Lower leg skin (tissue), 4 donors: ENCODE measurements around the gene HK3. TPM values are rescaled to one million over a fixed set of nuclear protein-coding genes. Genes with fewer than 3 reads are reported as not detected.

Experiments used
- DNase-seq, 2 donors: peaks; one replicate each; pipeline ENCODE4 v3.0.0-alpha.2; 2019; ENCODE audit warnings: low spot score in 2 of 2
- H3K4me3 ChIP-seq: fragments of 200-600 bp; sonication (generic); 2 replicates; pipeline ENCODE4 v1.5.1; 2017; ENCODE audit warnings: mild to moderate bottlenecking, low read depth; ENCODE audit not compliant: poor library complexity, severe bottlenecking
- CTCF ChIP-seq, 3 donors: fragments of 450-650 bp; IDR thresholded peaks; one replicate each; pipeline ENCODE4 v1.5.1; 2016; ENCODE audit warnings: antibody characterized with exemption in 3 of 3, mild to moderate bottlenecking in 3 of 3, moderate library complexity in 2 of 3
- POLR2A ChIP-seq, 2 donors: fragments of 450-650 bp; IDR thresholded peaks; one replicate each; pipeline ENCODE4 v1.6.1; 2016 to 2017; ENCODE audit warnings: antibody characterized with exemption in 2 of 2, mild to moderate bottlenecking in 1 of 2, moderate library complexity in 1 of 2
- WGBS, 2 donors: methylation state at CpG; one replicate each; pipeline ENCODE4 v1.1.5; 2018; 5-methylcytosine and 5-hydroxymethylcytosine counted together
- intact Hi-C: fragments of 100-400 bp; cut with DNase I; formaldehyde crosslinking; loops from one replicate; pipeline ENCODE4 v1.15.0; 2023; ENCODE audit warnings: low total_unique reads
- total RNA-seq, 4 donors: library from RNA; depleted of rRNA; stranded (reverse); fragments of >200 nt; gene quantifications; one replicate each; pipeline ENCODE4 v1.1.0, GENCODE V29; 2016

HK3 gene
- total RNA-seq, 4 donors from 2014 or later, result 0.32 to 1.7 (median 0.76) TPM

- 46 to 56% methylated on average over 16 to 17 of the region's 17 CpGs for WGBS, 2 donors
- no peak overlapping the region for H3K4me3 ChIP-seq
- no peak for DNase-seq
- TF ChIP-seq POLR2A (IDR thresholded peaks at IDR 0.05) (no peak), CTCF (IDR thresholded peaks at IDR 0.05) (no peak)
- intact Hi-C loops, result no loop called here
Observed at GRCh38 chr5:176851871-176852658, 47.1 kb downstream of the HK3 start.

GRCh38 chr5:176851380-176851779, 47.8 kb downstream of the HK3 start:
- H3K4me3 ChIP-seq, result no peak overlapping the region
- 34 to 37% methylated on average over 11 to 12 of the region's 12 CpGs for WGBS, 2 donors
- TF ChIP-seq CTCF (IDR thresholded peaks at IDR 0.05) (no peak), POLR2A (IDR thresholded peaks at IDR 0.05) (no peak)
- intact Hi-C loops, result no loop called here
- DNase-seq, result no peak

- intact Hi-C loops, result no loop called here
- H3K4me3 ChIP-seq, result no peak overlapping the region
- 69 to 70% methylated on average over 19 to 21 of the region's 21 CpGs for WGBS, 2 donors
- TF ChIP-seq CTCF (IDR thresholded peaks at IDR 0.05), result no peak
- no peak for TF ChIP-seq POLR2A (IDR thresholded peaks at IDR 0.05)
- DNase-seq, result no peak
Observed at GRCh38 chr5:176850371-176851245, 48.5 kb downstream of the HK3 start.

- no peak overlapping the region for H3K4me3 ChIP-seq
- WGBS, 2 donors, result 68 to 77% methylated on average over 6 to 7 of the region's 7 CpGs
- TF ChIP-seq CTCF (IDR thresholded peaks at IDR 0.05) (no peak), POLR2A (IDR thresholded peaks at IDR 0.05) (no peak)
- intact Hi-C loops, result no loop called here
- no peak for DNase-seq
Observed at GRCh38 chr5:176849611-176850227, 49.4 kb downstream of the HK3 start.

GRCh38 chr5:176848651-176849050, 50.5 kb downstream of the HK3 start:
- TF ChIP-seq CTCF (IDR thresholded peaks at IDR 0.05) (no peak), POLR2A (IDR thresholded peaks at IDR 0.05) (no peak)
- DNase-seq, result no peak
- WGBS, 2 donors, result 84 to 89% methylated on average over 13 of the region's 13 CpGs
- no peak overlapping the region for H3K4me3 ChIP-seq
- intact Hi-C loops, result no loop called here
